GM12801 (cell line): ENCODE data around the gene IFNA13.

Source experiments
- TF ChIP-seq, protein P1 (sequence below): IDR thresholded peaks from one replicate; pipeline ENCODE4 v1.5.1; 2011; ENCODE audit warnings: control low read depth; ENCODE audit not compliant: insufficient read length; ENCODE audit errors: extremely low read depth

IFNA13 gene

DNA sequence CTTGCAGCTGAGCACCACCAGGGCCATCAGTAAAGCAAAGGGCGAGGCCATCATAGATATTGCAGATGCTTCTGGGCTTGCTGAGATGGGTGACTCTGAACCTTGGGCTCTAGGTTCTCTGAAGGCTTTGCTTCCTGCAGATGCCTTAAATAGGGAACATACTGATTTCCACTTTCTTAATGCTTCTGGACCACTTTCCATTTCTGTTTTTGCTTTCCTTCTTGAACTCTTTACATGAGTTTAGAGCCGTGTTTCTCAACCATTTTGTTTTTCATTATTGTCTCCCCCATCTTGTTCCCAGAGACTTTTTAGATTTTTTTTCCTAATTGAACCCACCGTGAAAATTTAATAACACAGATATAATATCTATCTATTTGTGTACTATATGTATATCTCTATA is at the start of gene IFNA13:
Gene IFNA13 (minus strand): TSS at position 101 of the 400 bp plus-strand sequence. CDS start 47 bp downstream, at position 54.
- TF ChIP-seq, protein P1, sequence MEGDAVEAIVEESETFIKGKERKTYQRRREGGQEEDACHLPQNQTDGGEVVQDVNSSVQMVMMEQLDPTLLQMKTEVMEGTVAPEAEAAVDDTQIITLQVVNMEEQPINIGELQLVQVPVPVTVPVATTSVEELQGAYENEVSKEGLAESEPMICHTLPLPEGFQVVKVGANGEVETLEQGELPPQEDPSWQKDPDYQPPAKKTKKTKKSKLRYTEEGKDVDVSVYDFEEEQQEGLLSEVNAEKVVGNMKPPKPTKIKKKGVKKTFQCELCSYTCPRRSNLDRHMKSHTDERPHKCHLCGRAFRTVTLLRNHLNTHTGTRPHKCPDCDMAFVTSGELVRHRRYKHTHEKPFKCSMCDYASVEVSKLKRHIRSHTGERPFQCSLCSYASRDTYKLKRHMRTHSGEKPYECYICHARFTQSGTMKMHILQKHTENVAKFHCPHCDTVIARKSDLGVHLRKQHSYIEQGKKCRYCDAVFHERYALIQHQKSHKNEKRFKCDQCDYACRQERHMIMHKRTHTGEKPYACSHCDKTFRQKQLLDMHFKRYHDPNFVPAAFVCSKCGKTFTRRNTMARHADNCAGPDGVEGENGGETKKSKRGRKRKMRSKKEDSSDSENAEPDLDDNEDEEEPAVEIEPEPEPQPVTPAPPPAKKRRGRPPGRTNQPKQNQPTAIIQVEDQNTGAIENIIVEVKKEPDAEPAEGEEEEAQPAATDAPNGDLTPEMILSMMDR = no peak

DNA sequence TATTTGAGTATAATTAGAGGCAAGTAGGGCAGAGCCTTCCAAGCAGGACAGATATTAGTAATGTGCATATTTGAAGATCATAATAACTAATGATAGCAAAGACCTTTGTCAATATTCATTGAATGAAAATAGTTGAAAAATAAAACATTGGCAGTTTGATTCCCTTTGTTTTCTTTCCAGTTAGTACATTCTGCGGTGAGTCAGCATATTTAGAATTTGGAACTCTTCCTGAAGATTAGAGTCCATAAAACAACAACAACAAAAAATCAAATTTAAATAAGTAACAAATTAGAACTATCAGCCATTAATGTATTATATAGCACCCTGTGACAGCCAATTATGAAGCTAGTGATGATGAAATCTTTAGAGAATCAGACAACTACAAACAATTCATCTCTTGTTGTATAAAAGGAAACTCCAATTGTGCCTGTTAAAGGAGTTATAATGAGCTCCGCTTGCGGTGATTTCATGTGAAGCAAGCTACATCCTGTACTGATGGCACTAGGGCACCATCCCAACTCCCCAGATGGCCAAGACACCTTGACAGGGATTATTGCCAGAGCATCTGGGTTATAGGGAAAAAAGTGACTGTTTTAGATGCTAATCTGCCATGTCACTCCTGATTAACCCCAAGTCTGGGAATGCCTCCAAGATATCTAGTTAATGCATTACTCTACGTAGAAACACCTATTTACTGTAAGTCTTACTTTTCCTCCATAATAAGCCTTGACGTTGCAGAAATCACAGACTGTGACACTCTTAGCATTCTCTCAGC is 47.8 kb upstream of the IFNA13 start:
- TF ChIP-seq, protein P1 = no peak

DNA sequence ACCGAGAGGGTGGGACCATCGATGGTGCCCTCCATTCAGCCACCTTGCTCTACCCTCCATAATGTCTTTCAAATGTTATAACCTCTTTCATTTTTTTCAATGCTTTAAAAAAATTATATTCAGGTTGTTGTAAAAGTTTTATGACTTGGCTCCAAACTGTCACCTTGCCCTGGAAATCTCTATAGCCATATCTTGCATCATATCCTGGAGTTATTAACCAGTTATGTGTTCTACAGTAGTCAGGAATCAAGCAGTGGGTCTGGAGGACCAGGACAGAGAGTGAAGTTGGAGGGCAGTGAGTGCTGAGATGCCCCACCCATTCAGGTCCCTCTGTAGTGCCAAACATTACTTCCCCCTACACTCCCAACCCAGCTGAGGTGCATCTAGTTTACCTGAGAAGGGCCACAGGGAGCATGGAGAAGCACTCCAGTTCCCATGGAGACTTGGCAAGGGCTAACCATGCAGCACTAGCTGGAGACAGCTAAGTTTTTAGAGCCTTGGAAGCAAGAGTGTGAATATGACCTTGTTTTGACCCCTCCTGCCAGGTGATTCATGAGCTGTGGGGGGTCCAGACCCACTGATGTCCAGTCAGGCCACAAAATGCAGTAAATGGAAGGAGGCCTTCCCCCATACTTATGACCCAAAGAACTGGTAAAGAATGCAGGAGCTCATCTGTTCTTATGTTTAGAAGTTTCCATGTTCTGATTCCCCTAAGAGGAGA is 46.5 kb upstream of the IFNA13 start:
- TF ChIP-seq, protein P1 = no peak

DNA sequence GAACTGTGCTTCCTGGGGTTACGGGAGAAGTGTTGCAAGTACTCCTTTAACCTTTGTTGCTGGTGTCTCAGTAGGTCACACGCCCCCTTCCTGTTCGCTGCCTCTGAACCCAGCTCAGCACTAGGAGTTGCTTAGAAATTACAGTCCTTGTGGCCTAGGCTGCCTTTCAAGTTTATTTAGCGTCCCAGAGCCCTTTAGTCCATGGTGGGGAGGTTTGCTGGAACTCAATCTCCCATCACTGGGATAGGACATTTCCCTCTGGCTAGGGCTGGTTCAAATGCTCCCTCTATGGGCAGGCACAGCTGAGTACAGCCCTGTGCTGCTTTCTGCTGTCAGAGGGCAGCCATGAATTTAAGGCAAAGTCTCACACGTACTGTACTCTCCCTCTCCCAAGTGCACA is 45.8 kb upstream of the IFNA13 start:
- TF ChIP-seq, protein P1 = no peak

DNA sequence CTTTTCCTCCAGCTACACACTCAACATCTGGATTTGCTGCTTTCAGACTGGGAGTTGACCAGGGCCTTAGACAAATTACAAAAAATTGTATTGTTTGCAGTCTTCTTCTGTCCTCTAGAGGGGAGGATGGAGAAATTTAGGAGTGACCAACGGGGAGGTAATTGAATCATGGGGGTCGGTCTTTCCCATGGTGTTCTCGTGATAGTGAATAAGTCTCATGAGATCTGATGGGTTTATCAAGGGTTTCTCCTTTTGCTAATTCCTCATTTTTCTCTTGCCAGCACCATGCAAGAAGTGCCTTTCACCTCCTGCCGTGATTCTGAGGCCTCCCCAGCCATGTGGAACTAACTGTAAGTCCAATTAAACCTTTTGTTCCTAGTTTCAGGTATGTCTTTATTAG is 45.3 kb upstream of the IFNA13 start:
- TF ChIP-seq, protein P1 = no peak

DNA sequence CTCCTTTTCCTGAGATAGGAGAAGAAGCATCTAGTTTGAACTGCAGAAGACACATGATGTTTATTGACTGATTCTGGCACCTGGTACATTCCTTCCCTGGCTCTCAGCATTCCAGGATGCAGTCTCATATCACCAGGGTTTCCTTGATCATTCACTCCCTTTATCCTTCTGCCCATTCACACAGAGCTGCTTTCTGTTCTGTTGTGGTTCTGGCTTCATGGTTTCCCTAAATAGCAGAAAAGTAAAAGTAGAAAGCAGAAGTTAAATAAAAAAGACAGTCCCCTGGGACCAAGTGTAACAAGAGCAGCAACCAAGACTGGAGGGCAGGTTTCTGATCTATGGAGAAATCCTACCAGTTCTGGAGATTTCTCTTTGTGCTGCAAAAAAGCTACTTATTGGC is 44.2 kb upstream of the IFNA13 start:
- TF ChIP-seq, protein P1 = no peak

DNA sequence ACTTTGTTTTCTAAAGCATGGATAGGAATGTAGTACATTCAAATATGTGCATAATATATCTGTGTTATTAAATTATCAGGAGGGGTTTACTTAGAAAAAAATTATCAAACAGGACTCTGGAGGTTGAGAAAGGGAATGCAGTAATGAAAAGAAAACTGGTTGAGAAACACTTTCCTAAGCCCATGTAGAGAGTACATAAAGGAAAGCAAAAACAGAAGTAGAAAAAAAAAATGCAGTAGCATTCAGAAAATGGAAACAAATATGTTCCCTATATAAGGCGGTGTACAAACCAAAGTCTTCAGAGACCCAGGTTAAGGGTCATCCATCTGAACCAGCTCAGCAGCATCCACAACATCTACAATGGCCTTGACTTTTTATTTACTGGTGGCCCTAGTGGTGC is 41.0 kb upstream of the IFNA13 start, which contains the start of gene IFNA8:
Gene IFNA8 (plus strand): TSS at position 301 of the 400 bp plus-strand sequence. CDS start 60 bp downstream, at position 361.
- TF ChIP-seq, protein P1 = no peak
